Medulla oblongata (tissue), 1 donor: Measurements from ENCODE around the gene BTN3A1.

ENCODE experiments used
- DNase-seq: peaks from one replicate; pipeline ENCODE4 v3.0.0-alpha.2; 2015; ENCODE audit errors: extremely low spot score

Gene BTN3A1

GRCh38 chr6:26379292-26379691 lies 22.8 kb upstream of the BTN3A1 start:
- no peak for DNase-seq

DNA sequence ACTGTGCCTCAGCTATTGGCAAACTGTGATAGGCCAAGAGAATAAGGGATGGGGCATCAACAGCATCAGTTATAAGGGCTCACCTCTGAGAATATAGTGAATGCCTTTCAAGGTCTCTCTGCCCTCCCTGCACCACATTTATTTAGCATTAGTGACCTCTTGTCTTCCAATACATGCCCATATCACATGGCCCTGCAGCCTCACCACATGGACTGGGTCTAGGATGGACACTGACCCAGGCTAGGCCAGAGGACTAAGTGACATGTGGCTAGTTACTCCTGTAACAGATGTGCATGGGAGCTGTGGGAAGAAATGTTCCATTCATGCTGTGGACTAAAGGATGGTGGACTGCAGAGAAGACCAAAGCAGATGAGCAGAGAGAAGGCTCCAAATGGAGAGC lies 22.3 kb upstream of the BTN3A1 start:
- no peak for DNase-seq

DNA sequence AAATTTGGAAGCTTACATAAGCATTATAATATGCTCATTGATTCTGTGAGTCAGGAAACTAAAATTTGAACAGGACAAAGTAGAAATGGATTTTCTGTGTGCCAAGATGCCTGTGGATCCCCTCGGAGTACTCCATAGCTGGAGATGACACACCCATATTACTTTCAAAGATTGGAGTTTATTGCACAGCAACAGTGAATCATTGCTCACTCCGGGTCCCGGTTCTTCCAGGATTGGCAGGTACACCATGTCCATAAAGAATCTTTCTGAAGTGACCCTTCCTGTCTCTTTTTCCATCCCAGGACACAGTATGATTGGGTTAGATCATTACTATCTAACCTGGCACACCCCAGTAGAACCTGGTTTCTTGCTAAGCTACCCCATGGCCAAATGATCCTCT lies 21.8 kb upstream of the BTN3A1 start:
- no peak for DNase-seq

GRCh38 chr6:26382121-26382520 lies 20.0 kb upstream of the BTN3A1 start:
- no peak for DNase-seq

DNA sequence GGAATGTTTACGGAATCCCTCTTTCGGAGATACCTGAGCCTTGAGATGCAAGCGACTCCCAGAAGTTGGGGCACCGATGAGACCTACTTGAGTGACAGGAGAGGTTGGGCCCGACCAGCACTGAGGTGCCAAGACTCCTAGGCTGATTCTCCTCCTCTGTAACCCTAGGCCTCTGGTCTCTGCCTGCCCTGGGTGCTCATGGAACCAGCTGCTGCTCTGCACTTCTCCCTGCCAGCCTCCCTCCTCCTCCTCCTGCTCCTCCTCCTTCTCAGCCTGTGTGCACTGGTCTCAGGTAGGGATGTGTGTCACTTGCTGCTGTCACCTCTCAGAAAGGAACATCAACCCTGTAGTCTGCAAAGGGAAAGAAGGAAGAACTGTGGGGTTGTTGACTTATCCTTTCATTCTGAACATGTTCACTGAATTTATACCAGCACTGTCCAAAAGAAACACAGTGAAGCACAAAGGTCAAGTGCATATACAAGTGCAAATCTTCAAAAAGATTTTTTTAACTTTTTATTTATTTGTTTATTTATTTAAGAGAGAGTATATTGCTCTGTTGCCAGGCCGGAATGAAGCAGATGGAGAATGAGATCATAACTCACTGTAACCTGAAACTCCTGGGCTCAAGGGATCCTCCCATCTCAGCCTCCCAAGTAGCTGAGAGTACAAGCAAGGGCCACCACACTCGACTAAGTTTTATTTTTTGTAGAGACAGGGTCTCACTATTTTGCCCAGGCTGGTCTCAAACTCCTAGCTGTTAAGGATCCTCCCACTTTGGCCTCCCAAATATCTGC lies 18.3 kb upstream of the BTN3A1 start:
- no peak for DNase-seq

- no peak for DNase-seq
Observed at GRCh38 chr6:26385734-26386125, 16.3 kb upstream of the BTN3A1 start.

DNA sequence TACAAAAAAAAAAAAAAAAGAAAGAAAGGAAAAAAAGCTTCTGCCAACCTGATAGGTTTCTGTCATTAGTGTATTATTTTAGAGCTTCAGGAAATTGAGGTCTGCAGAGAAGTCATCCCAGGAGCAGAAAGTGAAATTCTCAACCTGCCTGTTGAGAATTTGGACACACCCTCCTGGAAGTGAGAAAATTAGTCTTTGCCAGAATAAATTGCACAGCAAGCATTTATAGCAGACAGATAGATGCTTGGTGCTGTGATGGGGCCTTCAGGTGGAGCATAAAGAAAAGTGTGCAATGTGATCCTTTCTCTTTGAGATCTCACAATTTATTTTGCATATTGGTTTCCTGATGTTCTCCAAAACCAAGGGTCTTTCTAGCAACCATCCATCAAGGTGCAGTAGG lies 14.5 kb upstream of the BTN3A1 start:
- DNase-seq, result no peak

GRCh38 chr6:26388014-26388413 lies 14.1 kb upstream of the BTN3A1 start:
- DNase-seq, result no peak

DNA sequence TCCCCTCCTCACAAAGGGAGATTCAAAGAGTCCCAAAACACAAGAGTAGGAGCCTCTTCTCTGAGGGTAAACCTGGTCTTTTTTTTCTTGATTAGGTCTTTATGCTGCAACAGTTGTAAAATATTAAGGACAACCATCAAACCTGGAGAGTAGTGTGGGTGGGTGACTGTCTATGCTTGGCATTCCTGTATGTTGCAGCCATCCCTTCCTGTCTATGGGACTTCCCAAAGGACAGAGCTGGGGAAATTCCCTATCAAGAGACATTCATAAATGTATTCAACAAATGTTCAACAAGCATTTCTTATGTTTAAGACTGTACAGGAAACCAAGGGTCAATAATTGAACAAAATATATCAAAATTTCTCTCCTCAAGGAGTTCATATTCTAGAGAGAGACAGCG lies 13.6 kb upstream of the BTN3A1 start:
- no peak for DNase-seq

GRCh38 chr6:26389349-26389894 lies 12.7 kb upstream of the BTN3A1 start:
- DNase-seq, result no peak

DNA sequence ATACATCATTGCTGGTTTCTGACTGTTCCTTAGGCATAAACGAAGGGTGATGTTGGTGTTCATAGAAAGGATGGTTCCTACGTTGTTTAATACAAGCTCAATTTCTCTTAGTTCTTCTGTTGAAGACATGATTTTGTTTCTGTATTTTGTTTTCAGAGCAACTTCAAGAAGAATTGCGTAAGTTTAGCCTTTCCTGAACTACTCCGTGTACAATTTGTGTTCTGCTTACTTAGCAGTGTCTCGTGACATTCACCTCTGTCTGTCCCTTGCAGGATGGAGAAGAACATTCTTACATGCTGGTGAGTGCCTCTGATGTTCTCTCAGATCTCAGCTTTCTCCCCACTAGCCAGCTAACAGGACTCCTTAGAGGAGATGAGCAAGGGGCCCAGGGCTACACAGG lies 11.5 kb upstream of the BTN3A1 start:
- DNase-seq, result no peak

- DNase-seq, result peak; percentile 19
Observed at GRCh38 chr6:26392932-26393636, 9.0 kb upstream of the BTN3A1 start.

DNA sequence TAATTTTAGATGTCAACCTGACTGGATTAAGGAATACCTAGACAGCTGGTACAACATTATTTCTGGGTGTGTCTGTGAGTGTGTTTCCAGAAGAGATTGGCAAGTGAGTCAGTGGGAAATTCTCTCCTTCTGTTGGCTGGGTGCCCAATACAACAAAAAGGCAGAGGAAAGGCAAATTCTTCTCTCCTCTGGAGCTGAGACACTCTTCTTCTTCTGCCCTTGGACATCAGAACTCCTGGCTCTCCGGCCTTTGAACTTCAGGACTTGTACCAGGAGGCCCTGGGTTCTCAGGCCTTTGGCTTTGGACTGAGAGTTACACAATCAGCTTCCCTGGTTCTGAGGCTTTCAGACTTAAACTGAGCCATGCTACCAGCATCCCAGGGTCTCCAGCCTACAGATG lies 7.8 kb upstream of the BTN3A1 start:
- no peak for DNase-seq

GRCh38 chr6:26398555-26398954 lies 3.5 kb upstream of the BTN3A1 start:
- no peak for DNase-seq

DNA sequence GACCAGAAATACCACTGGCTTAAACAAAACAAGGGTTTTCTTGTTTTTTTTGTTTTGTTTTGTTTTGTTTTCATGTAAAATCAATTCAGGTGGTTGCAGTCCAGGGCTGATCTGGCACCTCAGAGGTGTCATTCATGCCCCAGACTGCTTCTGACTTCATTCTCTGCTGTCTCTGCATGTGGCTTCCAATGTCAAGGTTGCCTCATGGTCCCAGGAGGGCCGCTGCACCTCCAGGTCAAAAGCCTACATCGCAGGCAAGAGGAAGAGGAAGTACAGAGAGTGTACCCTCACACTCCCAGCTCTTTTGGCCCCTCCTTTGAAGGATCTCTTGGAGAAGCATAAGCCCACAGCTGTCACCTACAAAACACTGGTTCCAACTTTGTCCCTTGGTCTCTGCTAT lies 1.4 kb upstream of the BTN3A1 start:
- no peak for DNase-seq

DNA sequence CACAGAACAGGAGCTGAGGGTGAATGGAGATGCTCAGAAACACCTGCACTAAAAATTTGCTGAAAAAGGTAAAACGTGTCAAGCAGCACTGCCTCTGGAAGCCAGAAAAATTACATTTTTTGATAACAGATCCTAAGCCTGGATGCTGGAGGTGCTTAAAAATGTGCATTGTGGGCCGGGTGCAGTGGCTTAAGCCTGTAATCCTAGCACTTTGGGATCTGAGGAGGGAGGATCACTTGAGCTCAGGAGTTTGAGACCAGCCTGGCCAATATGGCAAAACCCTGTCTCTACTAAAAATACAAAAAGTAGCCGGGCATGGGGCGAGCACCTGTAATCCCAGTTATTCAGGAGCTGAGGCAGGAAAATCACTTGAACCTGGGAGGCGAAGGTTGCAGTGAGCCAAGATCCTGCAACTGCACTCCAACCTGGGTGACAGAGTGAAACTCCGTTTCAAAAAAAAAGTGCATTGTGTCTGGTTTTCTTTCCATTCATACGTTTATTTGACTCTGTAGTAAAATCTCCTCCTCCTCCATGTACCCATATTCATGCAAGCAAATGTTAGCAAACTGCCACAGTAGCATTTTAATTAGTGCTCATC lies 587 bp upstream of the BTN3A1 start:
- DNase-seq, result no peak

GRCh38 chr6:26403893-26404292 lies 1.8 kb downstream of the BTN3A1 start:
- DNase-seq, result no peak

DNA sequence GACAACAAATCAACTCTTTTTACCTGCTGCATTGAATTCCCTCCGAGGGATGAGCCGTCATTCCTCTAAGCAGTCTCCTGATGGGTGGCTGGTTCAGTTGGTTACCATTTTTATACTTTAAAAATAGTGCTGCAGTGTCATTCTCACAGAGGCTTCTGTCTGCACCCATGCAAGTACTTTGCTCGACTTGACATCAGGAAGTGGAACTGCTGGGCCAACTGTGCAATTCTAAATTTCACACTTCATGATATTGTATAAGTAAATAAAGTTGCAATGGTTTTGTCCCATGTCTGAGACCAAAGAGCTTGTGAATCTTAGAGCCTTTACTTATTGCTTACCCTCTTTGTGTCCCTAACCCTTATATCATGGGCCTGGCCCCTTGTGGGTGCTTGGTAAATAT lies 2.5 kb downstream of the BTN3A1 start:
- DNase-seq, result no peak

- DNase-seq, result no peak
Observed at GRCh38 chr6:26408828-26409730, 7.0 kb downstream of the BTN3A1 start.

- no peak for DNase-seq
Observed at GRCh38 chr6:26411751-26412150, 9.7 kb downstream of the BTN3A1 start.

DNA sequence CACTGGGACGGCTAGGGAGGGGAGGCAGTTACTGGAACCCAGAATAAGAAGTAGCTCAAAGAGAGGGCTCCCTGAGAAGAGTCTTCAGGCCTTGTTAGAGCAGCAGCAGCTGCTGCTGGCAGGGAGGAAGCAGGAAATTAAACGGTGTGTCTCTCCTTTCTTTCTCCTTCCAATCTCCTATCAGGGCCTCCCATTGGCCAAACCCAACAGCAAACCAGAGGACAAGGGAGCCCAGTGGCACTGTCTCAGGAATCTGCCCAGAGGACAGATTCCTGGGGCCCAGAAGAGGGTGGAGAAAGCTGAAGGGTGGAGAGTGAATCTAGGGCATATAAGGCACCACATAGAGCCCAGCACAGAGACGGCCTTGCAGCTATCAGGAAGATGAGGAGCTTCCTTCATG lies 10.2 kb downstream of the BTN3A1 start:
- no peak for DNase-seq

DNA sequence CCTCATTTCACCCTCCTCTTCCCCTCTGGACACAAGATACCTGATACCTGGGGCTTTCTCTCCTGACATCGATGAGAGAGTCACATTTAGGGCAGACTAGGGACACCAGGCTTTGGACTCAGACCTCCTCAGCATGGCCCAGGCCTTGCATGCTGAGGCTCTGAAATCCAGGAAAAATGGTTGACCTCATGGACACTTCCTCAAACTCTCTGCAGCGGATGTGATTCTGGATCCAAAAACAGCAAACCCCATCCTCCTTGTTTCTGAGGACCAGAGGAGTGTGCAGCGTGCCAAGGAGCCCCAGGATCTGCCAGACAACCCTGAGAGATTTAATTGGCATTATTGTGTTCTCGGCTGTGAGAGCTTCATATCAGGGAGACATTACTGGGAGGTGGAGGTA lies 10.9 kb downstream of the BTN3A1 start:
- no peak for DNase-seq
